ENCODE data around the gene PRKAG2.

PRKAG2 gene

DNA sequence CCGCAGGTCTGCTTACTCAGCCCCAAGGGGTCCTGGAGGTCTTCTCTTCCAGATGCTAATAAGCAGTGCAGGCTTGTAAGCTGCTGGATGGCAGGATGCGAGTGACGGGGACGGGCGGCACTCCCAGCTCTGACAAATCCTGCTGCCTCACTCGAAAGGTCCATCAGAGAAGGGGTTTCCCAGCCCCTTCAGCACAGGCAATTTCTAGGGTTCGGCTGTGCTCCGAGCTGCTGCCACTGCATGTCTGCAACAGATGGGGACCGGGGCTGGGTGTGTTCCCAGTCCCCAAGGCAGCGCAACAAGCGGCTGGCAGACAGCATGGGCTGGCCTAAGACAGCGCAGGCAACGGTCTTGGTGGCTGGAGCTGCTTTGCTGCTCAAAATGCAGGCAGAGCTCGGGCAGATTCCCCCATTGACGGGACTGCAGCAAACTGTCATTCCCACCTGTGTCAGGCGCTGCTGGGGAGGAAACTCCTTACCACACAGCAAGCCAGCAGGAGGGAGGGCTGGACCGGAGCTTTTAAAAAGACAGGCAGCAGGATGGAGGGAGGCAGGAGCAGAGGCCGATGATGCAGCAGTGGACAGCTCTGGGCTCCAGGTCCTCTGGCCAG is 62.4 kb downstream of the PRKAG2 start:
- DNase-seq: no peak

DNA sequence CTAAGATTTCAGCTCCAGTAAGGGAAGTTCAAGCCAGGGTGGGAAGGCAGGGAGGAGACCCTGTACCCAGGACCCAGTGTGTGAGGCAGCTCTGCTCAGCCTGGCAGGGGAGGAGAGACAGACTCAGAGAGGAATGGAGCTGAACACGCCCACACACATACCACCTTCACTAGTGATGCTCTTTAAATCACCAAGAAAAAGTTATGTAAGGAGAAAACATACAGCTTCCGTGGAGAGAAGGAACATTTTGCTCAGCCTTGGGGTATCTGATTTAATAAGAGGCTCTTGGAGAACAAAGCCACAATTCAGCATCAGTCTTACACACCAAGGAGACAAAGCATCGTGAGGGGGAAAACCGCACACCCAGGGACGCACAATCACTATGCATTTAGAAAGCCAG is 62.9 kb downstream of the PRKAG2 start:
- no peak for DNase-seq

DNA sequence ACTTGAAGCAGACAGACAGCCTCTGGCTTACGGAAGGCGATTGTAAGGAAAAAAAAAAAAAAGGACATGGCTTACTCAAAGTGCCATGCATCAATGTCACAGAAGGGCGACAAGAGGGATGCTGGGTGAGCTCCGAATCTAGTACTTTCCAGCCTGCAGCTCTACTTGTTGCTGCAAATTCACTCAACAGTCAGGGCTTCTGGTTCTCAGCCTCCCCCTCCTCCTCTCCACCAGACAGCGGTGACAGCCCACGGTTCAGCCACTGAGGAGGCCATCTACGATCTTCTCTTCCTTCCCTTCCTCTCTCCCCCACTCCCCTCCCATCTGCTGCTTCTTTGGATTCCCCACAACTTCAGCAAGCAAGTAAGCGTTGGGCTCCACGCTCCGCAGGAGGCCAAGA is 63.5 kb downstream of the PRKAG2 start:
- DNase-seq: no peak

GRCh38 chr7:151812967-151813366 is 63.9 kb downstream of the PRKAG2 start:
- no peak for DNase-seq

GRCh38 chr7:151810441-151811232 is 66.3 kb downstream of the PRKAG2 start:
- no peak for DNase-seq

- DNase-seq: no peak
These were observed 67.1 kb downstream of the PRKAG2 start for GRCh38 chr7:151809864-151810170.

- DNase-seq: no peak
These were observed 67.6 kb downstream of the PRKAG2 start for GRCh38 chr7:151809146-151809863.

DNA sequence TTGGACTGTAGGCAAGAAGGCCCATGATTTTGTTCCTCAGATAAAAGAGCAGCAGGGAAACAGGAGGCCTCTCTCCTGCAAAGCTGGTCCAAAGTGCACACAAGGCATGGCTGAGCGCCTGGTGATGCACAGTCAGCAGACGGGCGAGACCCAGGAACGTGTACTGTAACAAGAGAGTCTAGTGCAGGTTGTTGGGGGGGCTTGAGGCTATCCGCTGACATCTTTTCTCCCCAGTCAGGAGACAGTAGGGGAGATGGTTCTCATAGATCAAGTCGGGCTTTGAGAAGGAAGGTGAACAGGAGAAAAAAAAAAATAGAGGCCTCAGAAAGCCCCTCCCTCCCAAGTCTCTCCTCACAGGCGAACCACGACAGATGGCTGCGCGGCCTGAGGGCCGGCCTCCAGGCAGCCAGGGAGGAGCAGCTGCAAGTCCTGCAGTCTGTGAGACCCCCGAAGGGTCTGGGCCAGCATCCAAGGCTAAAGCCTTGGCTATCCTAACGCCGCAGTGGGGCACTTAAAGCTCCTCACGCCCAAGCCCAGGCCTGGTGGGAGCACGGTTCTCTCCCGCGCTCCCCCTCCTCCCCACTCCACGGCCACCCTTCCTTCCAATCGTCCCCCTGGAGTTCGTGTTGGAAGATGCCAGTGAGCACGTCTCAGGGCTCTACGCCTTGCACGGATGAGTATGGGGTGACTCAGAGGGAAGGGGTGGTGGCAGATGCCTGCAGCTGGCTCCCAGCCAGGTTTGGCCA is 68.3 kb downstream of the PRKAG2 start:
- no peak for DNase-seq

DNA sequence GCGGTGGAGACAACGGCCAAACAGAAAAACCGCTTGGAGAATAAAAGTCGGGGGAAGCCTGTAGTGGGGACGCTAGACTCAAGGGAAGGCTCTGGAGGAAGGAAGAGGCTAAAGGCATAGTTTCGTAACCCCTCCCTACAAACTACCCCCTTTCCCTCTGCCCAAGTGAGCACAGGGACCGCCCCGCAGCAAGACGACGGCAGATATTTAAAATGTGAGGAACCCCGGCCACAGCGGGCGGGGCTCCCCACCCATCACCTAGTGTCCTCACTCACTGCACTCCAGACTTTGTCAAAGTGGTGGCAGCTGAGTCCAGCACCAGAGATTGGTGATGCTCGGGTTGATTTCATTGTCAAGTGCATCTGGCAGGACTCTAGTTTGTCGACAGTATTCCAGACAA is 69.1 kb downstream of the PRKAG2 start:
- DNase-seq: no peak

GRCh38 chr7:151806952-151807775 is 69.8 kb downstream of the PRKAG2 start:
- DNase-seq: no peak

GRCh38 chr7:151806204-151806603 is 70.7 kb downstream of the PRKAG2 start:
- no peak for DNase-seq

DNA sequence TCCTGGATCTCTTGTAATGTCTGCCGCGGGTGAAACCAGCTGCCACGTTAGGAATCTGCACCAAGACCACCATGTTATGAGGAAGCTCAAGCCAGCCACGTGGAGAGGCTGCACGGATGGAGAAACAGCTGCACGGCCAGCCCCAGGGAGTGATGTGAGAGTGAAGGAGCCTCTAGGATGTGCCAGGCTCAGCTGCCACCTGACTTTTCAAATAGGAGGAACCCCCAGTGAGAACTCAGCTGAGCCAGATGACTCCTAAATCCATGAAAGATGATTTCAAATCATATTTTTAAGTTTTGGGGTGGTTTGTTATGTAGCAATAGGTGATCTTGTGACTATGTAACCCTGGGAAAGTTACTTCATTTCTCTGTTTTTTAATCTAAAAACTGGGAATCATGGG is 71.7 kb downstream of the PRKAG2 start:
- DNase-seq: no peak

DNA sequence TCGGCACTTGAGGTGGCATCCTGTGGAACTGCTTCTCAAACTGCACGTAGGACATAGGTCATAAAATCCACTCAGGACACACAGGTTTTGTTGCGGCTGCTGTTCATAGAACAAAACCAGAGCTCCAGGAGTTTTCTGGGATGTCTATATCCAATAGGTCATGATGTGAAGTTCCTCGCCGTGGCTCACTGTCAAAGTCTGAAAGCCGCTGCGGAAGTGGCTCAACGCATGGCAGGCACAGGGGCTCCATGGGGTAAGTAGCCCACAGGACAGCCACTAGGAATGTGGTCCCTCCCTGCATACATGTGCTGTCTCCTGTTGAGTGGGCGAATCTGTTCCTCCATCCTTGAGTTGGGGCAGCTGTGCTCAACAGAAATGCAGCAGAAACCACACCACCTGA is 72.2 kb downstream of the PRKAG2 start:
- no peak for DNase-seq

DNA sequence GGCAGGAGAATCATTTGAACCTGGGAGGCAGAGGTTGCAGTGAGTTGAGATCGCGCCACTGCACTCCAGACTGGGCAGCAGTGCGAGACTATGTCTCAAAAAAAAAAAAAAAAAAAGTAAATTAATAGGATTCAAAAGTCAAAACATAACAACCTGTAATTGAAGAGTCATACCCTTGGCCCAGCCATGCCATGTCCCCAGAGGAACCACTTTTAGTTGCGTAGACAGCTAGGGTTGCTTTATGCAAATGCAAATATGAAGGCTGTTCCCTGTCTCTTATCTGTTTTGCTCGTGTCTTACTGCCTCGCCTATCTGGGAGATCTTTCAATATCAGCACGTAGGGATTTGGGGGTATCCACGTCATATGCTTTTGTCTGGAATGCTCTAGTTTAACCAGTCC is 73.1 kb downstream of the PRKAG2 start:
- DNase-seq: no peak

DNA sequence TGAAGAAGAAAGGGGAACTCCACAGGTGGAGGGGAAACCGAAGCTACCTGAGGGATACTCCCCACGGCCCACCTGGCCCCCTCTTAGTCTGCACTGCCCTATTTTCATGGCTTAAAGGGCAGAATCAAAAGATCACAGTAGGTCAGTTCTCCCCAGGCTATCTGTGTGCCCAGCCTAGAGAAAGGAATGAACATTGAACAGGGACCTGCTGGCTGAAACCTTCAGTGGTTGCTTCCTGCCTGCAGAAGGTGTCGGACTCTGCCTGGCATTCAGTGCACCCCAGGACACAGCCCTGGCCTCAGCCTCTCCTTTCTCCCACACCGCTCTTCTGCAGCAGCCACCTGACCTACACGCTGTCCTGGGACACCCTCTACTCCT is 74.5 kb downstream of the PRKAG2 start:
- DNase-seq: no peak

GRCh38 chr7:151801782-151802468 is 75.0 kb downstream of the PRKAG2 start:
- DNase-seq: no peak

DNA sequence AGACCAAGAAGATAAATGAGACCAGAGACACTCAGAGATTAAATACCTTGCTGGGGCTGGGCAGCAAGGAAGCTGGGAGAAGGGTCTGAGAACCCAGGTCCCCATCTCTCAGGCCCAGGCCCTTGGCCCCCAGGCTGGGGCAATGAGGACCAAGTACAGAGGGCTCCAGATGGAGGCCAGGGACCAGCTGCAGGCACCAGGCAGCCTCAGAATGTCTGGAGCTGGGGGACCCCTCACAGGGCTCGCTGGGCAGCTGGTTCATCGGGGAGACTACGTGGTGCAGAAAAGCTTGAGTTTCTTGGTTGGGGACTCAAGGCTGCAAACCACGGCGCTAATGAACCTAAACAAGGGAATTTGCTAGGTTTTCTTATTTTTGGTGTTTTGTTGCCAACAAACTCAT is 75.6 kb downstream of the PRKAG2 start:
- no peak for DNase-seq

- no peak for DNase-seq
These were observed 76.1 kb downstream of the PRKAG2 start for GRCh38 chr7:151800861-151801260.

- DNase-seq: no peak
These were observed 76.5 kb downstream of the PRKAG2 start for GRCh38 chr7:151800391-151800790.

DNA sequence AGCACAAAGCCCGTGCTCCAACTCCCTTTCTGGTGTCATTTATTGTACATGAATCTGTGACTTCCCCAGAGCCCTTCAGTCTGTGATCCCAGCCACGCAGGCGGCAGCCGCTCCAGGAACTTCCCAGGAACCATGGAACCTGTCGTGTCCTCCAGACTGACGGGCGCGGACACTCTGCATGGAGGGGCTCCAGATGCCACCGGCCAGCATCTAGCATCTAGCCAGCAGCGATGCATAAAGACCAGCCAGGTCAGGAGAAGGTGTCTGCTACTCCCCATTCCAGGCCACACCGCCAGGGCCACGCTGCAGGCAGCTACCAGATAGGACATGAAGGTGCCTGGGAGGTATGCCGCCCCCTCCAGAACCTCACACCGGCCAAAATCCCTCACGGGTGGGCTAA is 77.4 kb downstream of the PRKAG2 start:
- DNase-seq: no peak

GRCh38 chr7:151798851-151799448 is 78.0 kb downstream of the PRKAG2 start:
- no peak for DNase-seq

Data from NCI-H1436 (cell line).